ENCODE results near the gene GJD4.

Gene GJD4

GRCh38 chr10:35657621-35658020 lies 52.5 kb downstream of the GJD4 start:
- DNase-seq (ENCODE audit: low read depth) = no peak
